Spleen (tissue), 11 donors: ENCODE measurements around the gene SLC22A12. TPM values are rescaled to one million over a fixed set of nuclear protein-coding genes. Genes with fewer than 3 reads are reported as not detected.

Experiments
- DNase-seq: peaks from one replicate; pipeline ENCODE4 v3.0.0-alpha.2; 2020
- H3K27ac ChIP-seq, 8 donors: fragments of 200-600 bp; sonication (generic) in 7 of 8; 1 replicate in 4 of 8; 2 replicates in 4 of 8; pipeline versions ENCODE4 v1.5.0 to v1.8.0; 2016 to 2021; ENCODE audit warnings: inconsistent platforms in 4 of 8, mild to moderate bottlenecking in 4 of 8, moderate library complexity in 1 of 8
- H3K27me3 ChIP-seq, 7 donors: fragments of 200-600 bp; sonication (generic) in 6 of 7; replicated peaks in 1 of 7; 1 replicate in 4 of 7; 2 replicates in 3 of 7; pipeline versions ENCODE4 v1.5.0 to v1.8.0; 2016 to 2021; ENCODE audit warnings: inconsistent platforms in 3 of 7, mild to moderate bottlenecking in 1 of 7
- H3K36me3 ChIP-seq, 6 donors: fragments of 200-600 bp; sonication (generic) in 5 of 6; 1 replicate in 4 of 6; 2 replicates in 2 of 6; pipeline versions ENCODE4 v1.5.0 to v1.8.0; 2016 to 2021; ENCODE audit warnings: inconsistent platforms in 2 of 6
- H3K4me1 ChIP-seq, 6 donors: fragments of 200-600 bp; sonication (generic) in 5 of 6; 1 replicate in 3 of 6; 2 replicates in 3 of 6; pipeline versions ENCODE4 v1.5.0 to v1.8.0; 2016 to 2021; ENCODE audit warnings: inconsistent platforms in 3 of 6
- H3K4me3 ChIP-seq, 8 donors: fragments of 200-600 bp; sonication (generic) in 7 of 8; 1 replicate in 4 of 8; 2 replicates in 4 of 8; pipeline versions ENCODE4 v1.5.0 to v1.8.0; 2016 to 2021; ENCODE audit warnings: inconsistent platforms in 4 of 8, mild to moderate bottlenecking in 4 of 8, moderate library complexity in 2 of 8
- H3K9me3 ChIP-seq, 8 donors: fragments of 200-600 bp; sonication (generic) in 7 of 8; 1 replicate in 4 of 8; 2 replicates in 4 of 8; pipeline versions ENCODE4 v1.5.0 to v1.8.0; 2016 to 2021; ENCODE audit warnings: inconsistent platforms in 4 of 8
- POLR2A ChIP-seq, 3 donors: fragments of 450-650 bp; IDR thresholded peaks; one replicate each; pipeline ENCODE4 v1.5.1; 2017; ENCODE audit warnings: antibody characterized with exemption in 3 of 3, mild to moderate bottlenecking in 1 of 3
- POLR2AphosphoS5 ChIP-seq, 3 donors: sonication (generic); formaldehyde crosslinking; IDR thresholded peaks; one replicate each; pipeline ENCODE4 v1.5.1; 2017; ENCODE audit warnings: antibody characterized with exemption in 3 of 3
- WGBS, 5 donors: extraction: QIAGEN DNeasy Blood & Tissue Kit in 3 of 5; methylation state at CpG; one replicate each; pipeline versions ENCODE4 v1.1.5 to v1.1.7; 2013 to 2018; 5-methylcytosine and 5-hydroxymethylcytosine counted together
- intact Hi-C: fragments of 100-400 bp; cut with DNase I; formaldehyde crosslinking; loops from one replicate; pipeline ENCODE4 v1.15.0; 2023; ENCODE audit warnings: low total_unique reads
- polyA plus RNA-seq, 3 donors: library from polyadenylated mRNA; stranded (reverse); fragments of 200-250 nt; gene quantifications; one replicate each; pipeline ENCODE4 v1.2.1, GENCODE V29; 2013
- total RNA-seq, 7 donors: library from RNA; depleted of rRNA in 3 of 7; stranded (reverse); fragments of >200 nt in 3 of 7; fragmentation: NEBNext Ultra II Directional in 4 of 7; extraction: Animal tissue kit (Norgen Biotek cat#: 25700) in 4 of 7; gene quantifications; one replicate each; pipeline versions ENCODE4 v1.1.0 to v1.2.1, GENCODE V29; 2016 to 2021
- TF ChIP-seq, protein P1 (sequence below), 11 experiments: fragments of 200-600 bp in 7 of 11; fragments of 450-650 bp in 4 of 11; sonication (generic) in 4 of 11; IDR thresholded peaks in 8 of 11; conservative IDR thresholded peaks in 3 of 11; 1 replicate in 7 of 11; 2 replicates in 4 of 11; pipeline versions ENCODE4 v1.4.0 to v1.8.0; 2016 to 2021; ENCODE audit warnings: antibody characterized with exemption in 11 of 11, inconsistent platforms in 4 of 11, mild to moderate bottlenecking in 1 of 11
- donor health status: healthy with polysubstance abuse.
- donor health status: DM: no; HTN: no; CAD: no; lungs with moderate emphysema.
- donor health status: DM: no; HTN: no; CAD: no.
- donor health status: Bipolar disorder and iron deficiency.
- donor health status: healthy.
- donor health status: DM: no; HTN: no; CAD: no.
- donor health status: DM: yes; HTN: yes; CAD: no.

The SLC22A12 gene
- total and polyA plus RNA-seq, 10 donors: not detected

DNA sequence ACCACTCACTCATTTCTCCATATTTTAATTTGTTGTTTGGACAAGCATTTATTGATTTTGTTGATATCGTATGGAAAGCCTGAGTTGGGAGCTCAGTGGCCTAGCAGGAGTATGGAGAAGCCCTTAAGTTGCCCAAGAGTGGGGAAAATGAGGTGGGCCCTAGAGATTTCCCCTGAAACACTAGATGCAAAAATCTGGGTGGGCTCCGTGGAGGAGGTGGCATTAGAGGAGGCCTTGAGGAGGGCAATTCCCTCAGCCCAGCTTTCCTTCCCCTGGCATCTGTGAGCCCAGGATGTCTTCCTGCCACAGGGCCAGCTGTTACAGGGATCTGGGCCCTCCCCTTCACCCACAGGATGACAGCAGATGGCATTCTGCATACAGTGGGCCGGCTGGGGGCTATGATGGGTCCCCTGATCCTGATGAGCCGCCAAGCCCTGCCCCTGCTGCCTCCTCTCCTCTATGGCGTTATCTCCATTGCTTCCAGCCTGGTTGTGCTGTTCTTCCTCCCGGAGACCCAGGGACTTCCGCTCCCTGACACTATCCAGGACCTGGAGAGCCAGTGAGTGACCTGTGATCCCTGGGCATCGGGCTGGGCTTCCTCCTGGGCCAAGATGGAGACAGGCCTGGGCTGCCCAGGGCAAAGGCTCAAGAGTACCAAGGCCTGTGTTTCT lies 21.6 kb upstream of the SLC22A12 start:
- no peaks in the 10 kb centered on the region for H3K36me3 ChIP-seq

DNA sequence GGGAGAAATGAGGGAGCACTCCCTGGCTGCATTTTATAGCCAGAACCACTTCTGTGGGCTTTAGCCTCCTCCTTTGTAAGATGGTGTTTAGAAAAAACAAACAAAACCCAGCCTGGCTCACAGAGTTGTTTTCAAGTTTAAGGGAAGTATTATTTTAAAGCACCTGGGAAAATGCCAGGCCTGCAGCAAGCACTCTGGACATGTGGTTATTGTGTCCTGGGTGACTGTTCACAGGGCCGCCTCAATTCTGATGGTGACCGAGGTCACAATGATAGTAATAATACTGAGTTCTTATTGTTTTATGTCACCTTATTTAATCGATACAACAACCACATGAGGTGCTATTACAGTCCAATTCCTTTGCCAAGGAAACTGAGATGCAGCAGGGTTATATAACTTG lies 20.7 kb upstream of the SLC22A12 start:
- Histone ChIP-seq H3K27me3 (no peaks in the 10 kb centered on the region), H3K4me3 (no peak overlapping the region), H3K27ac (no peak overlapping the region), H3K9me3 (no peaks in the 10 kb centered on the region), H3K36me3 (no peaks in the 10 kb centered on the region), H3K4me1 (peaks cover 0 to 36% (median 17%) of the 10 kb centered on the region in 6 donors)
- DNase-seq: no peak
- TF ChIP-seq, protein P1, sequence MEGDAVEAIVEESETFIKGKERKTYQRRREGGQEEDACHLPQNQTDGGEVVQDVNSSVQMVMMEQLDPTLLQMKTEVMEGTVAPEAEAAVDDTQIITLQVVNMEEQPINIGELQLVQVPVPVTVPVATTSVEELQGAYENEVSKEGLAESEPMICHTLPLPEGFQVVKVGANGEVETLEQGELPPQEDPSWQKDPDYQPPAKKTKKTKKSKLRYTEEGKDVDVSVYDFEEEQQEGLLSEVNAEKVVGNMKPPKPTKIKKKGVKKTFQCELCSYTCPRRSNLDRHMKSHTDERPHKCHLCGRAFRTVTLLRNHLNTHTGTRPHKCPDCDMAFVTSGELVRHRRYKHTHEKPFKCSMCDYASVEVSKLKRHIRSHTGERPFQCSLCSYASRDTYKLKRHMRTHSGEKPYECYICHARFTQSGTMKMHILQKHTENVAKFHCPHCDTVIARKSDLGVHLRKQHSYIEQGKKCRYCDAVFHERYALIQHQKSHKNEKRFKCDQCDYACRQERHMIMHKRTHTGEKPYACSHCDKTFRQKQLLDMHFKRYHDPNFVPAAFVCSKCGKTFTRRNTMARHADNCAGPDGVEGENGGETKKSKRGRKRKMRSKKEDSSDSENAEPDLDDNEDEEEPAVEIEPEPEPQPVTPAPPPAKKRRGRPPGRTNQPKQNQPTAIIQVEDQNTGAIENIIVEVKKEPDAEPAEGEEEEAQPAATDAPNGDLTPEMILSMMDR (IDR thresholded peaks at IDR 0.05 in 8 of 11, conservative IDR thresholded peaks at IDR 0.05 in 3 of 11): no peak
- TF ChIP-seq POLR2AphosphoS5 (IDR thresholded peaks at IDR 0.05) (no peak), POLR2A (IDR thresholded peaks at IDR 0.05) (no peak)
- intact Hi-C loops: no loop called here
- 87 to 98% (median 92%) methylated on average over 3 of the region's 3 CpGs for WGBS, 5 donors

More for the DNA sequence above, 21.6 kb upstream of the SLC22A12 start:
- Histone ChIP-seq H3K4me3 (no peak overlapping the region), H3K4me1 (peaks cover 0 to 36% (median 17%) of the 10 kb centered on the region in 6 donors), H3K27me3 (no peaks in the 10 kb centered on the region), H3K27ac (no peak overlapping the region), H3K9me3 (no peaks in the 10 kb centered on the region)
- intact Hi-C loops: loop anchor here (10.0 kb wide), 1 partner anchor 45 kb away; no protein-coding TSS in a partner anchor
- TF ChIP-seq, protein P1 (IDR thresholded peaks at IDR 0.05 in 8 of 11, conservative IDR thresholded peaks at IDR 0.05 in 3 of 11): no peak
- peak; percentile 49 to 76 (median 58) for TF ChIP-seq POLR2AphosphoS5 (IDR thresholded peaks at IDR 0.05)
- WGBS, 5 donors: 67 to 80% (median 75%) methylated on average over 7 to 8 of the region's 8 CpGs
- peak; percentile 72 for DNase-seq

DNA sequence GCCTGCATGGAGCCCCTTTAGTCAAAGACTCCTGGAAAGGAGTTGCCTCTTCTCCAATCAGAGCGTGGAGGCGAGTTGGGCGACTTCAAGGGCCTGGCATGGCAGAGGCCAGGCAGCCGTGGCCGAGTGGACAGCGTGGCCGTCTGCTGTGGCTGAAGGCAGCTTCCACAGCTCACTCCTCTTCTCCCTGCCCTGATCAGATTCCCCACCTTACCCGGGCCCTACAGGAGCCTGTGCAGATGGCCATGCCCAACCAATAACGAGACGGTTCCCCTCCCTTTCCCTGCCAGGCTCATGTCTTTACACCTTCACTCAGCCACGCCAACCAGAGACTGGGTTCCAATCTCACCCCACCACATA lies 20.0 kb upstream of the SLC22A12 start:
- Histone ChIP-seq H3K4me1 (peaks cover 0 to 29% (median 12%) of the 10 kb centered on the region in 6 donors), H3K27ac (no peak overlapping the region), H3K4me3 (no peak overlapping the region), H3K27me3 (no peaks in the 10 kb centered on the region), H3K36me3 (no peaks in the 10 kb centered on the region), H3K9me3 (no peaks in the 10 kb centered on the region)
- intact Hi-C loops: no loop called here
- peak; percentile 31 for DNase-seq
- WGBS, 5 donors: 77 to 96% (median 92%) methylated on average over 11 of the region's 11 CpGs
- TF ChIP-seq POLR2A (IDR thresholded peaks at IDR 0.05) (no peak), POLR2AphosphoS5 (IDR thresholded peaks at IDR 0.05) (no peak)
- TF ChIP-seq, protein P1 (IDR thresholded peaks at IDR 0.05 in 8 of 11, conservative IDR thresholded peaks at IDR 0.05 in 3 of 11): no peak

DNA sequence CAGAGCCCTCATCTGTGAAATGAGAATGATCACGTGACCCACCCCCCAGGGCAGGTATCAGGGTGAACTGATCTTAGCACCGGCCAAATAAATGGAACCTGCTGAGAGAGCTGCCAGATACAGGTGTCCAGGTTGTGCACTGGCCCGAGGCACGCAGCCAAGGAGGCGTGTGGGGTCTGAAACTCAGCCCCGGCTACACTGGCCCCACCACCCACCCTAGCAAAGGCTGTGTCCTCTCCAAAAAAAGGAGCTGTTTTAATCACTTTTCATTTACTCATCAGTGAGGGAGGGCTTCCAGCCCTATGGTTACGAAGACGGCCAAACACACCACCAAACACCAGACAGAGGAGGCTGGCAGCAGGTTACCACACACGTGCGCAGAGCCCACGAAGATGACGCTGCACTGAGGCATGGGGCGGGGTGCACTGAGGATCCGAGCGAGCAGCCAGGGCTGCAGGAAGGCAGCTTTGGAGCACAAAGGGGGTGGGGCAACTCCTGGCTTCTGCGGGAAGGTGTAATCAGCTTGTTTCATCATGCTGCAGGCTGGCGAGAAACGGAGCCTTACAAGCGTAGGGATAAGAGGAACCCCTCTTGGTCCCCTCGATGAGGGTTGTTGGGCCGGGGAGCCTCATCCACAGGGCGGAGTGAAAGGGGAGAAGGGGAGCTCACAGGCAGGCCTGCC lies 19.5 kb upstream of the SLC22A12 start:
- 66 to 85% (median 71%) methylated on average over 22 of the region's 22 CpGs for WGBS, 5 donors
- Histone ChIP-seq H3K27ac (no peak overlapping the region), H3K4me1 (peaks cover 0 to 24% (median 9%) of the 10 kb centered on the region in 6 donors), H3K36me3 (no peaks in the 10 kb centered on the region), H3K27me3 (no peaks in the 10 kb centered on the region), H3K9me3 (no peaks in the 10 kb centered on the region), H3K4me3 (no peak overlapping the region)
- intact Hi-C loops: no loop called here
- TF ChIP-seq POLR2AphosphoS5 (IDR thresholded peaks at IDR 0.05) (no peak), POLR2A (IDR thresholded peaks at IDR 0.05) (no peak)
- TF ChIP-seq, protein P1 (IDR thresholded peaks at IDR 0.05 in 8 of 11, conservative IDR thresholded peaks at IDR 0.05 in 3 of 11): no peak
- peak; percentile 45 for DNase-seq
